Activated CD4-positive, alpha-beta T cell treated with anti-CD3 and anti-CD28 coated beads for 36 hours (primary cell): ENCODE measurements around the gene SMIM5. TPM values are rescaled to one million over a fixed set of nuclear protein-coding genes. Genes with fewer than 3 reads are reported as not detected.
"Not testable (repeated sequence)": the region's sequence is repeated elsewhere in the genome, so short reads cannot be mapped to it uniquely, and the experiment has no call there.

ENCODE experiments used
- ATAC-seq: fragments of 200-7000 bp; cut with Tn5 transposase; one replicate; pipeline ENCODE4 v1.10.0; 2021; ENCODE audit warnings: mild to moderate bottlenecking, moderate library complexity
- CTCF ChIA-PET: fragments of 350-600 bp; sonication (Branson Sonifier 250); formaldehyde crosslinking; loops from one replicate; lab custom pipeline; 2021; ENCODE audit warnings: antibody characterized with exemption; lab: Charles Lee
- POLR2A ChIA-PET: fragments of 350-600 bp; sonication (Branson Sonifier 250); formaldehyde crosslinking; loops from one replicate; lab custom pipeline; 2021; ENCODE audit warnings: antibody characterized with exemption, inconsistent platforms; lab: Charles Lee
- DNase-seq: peaks from one replicate; pipeline ENCODE4 v3.0.0-alpha.2; 2020
- H3K27ac Mint-ChIP-seq: one replicate; pipeline ENCODE4 v1.8.0; 2021; ENCODE audit warnings: mixed read lengths
- H3K27me3 Mint-ChIP-seq: one replicate; pipeline ENCODE4 v1.8.0; 2021; ENCODE audit warnings: mixed read lengths
- H3K36me3 Mint-ChIP-seq: one replicate; pipeline ENCODE4 v1.8.0; 2021; ENCODE audit warnings: low read depth, mixed read lengths
- H3K4me1 Mint-ChIP-seq: one replicate; pipeline ENCODE4 v1.8.0; 2021; ENCODE audit warnings: mixed read lengths
- H3K4me3 Mint-ChIP-seq: one replicate; pipeline ENCODE4 v1.8.0; 2021; ENCODE audit warnings: mild to moderate bottlenecking, moderate library complexity, mixed read lengths
- H3K9me3 Mint-ChIP-seq: one replicate; pipeline ENCODE4 v1.8.0; 2021; ENCODE audit warnings: low read depth, mixed read lengths
- intact Hi-C, 2 experiments: fragments of 100-400 bp; cut with DNase I in 1 of 2; cut with micrococcal nuclease in 1 of 2; formaldehyde crosslinking; loops; one replicate each; pipeline versions ENCODE4 v1.14.2 to v1.15.1; 2022 to 2024; cut with DNase I, micrococcal nuclease
- total RNA-seq, 2 experiments: library from RNA; stranded (reverse); gene quantifications; one replicate each; pipeline ENCODE4 v1.2.3, GENCODE V29; 2021

Gene SMIM5
- total RNA-seq, 2 experiments from 2014 or later: 0.12 to 0.14 TPM

GRCh38 chr17:75635610-75636202 is 2.5 kb downstream of the SMIM5 start:
- no peak for DNase-seq
- H3K9me3 Mint-ChIP-seq: no peaks in the 10 kb centered on the region
- ChIA-PET CTCF (interaction anchor here (10.5 kb wide), 1 partner anchor 112 kb away, joined by 242 read pairs; no protein-coding TSS in a partner anchor), POLR2A (no interaction called here)
- H3K27me3 Mint-ChIP-seq: no peaks in the 10 kb centered on the region
- no peak for ATAC-seq
- H3K4me1 Mint-ChIP-seq: peaks cover 5% of the 10 kb centered on the region
- H3K36me3 Mint-ChIP-seq: no peaks in the 10 kb centered on the region
- no peak overlapping the region for H3K27ac Mint-ChIP-seq
- intact Hi-C loops: no loop called here
- no peak overlapping the region for H3K4me3 Mint-ChIP-seq

- Mint-ChIP-seq H3K27ac (no peak overlapping the region), H3K4me3 (no peak overlapping the region), H3K4me1 (peaks cover 5% of the 10 kb centered on the region), H3K27me3 (no peaks in the 10 kb centered on the region), H3K36me3 (no peaks in the 10 kb centered on the region), H3K9me3 (no peaks in the 10 kb centered on the region)
- POLR2A ChIA-PET: no interaction called here
- intact Hi-C loops: no loop called here
- ATAC-seq: no peak
- no peak for DNase-seq
- CTCF ChIA-PET: interaction anchor here (0.7 to 10.5 kb wide), 5 partner anchors 9 to 111 kb away, joined by 3 to 242 read pairs (median 4); a partner anchor contains a TSS
Observed at GRCh38 chr17:75636381-75637142, 3.3 kb downstream of the SMIM5 start.

GRCh38 chr17:75637143-75637538 is 3.9 kb downstream of the SMIM5 start:
- ChIA-PET POLR2A (no interaction called here), CTCF (interaction anchor here (0.7 to 10.5 kb wide), 4 partner anchors 8 to 111 kb away, joined by 3 to 242 read pairs (median 6); a partner anchor contains a TSS)
- no peak for DNase-seq
- no peak overlapping the region for H3K4me3 Mint-ChIP-seq
- intact Hi-C loops: no loop called here
- ATAC-seq: no peak
- no peaks in the 10 kb centered on the region for H3K9me3 Mint-ChIP-seq
- H3K27ac Mint-ChIP-seq: no peak overlapping the region
- no peaks in the 10 kb centered on the region for H3K36me3 Mint-ChIP-seq
- H3K27me3 Mint-ChIP-seq: no peaks in the 10 kb centered on the region
- H3K4me1 Mint-ChIP-seq: peaks cover 5% of the 10 kb centered on the region

GRCh38 chr17:75637551-75637950 is 4.3 kb downstream of the SMIM5 start:
- Mint-ChIP-seq H3K4me3 (no peak overlapping the region), H3K4me1 (peaks cover 5% of the 10 kb centered on the region), H3K9me3 (no peaks in the 10 kb centered on the region), H3K27ac (no peak overlapping the region), H3K27me3 (no peaks in the 10 kb centered on the region), H3K36me3 (no peaks in the 10 kb centered on the region)
- intact Hi-C loops: no loop called here
- CTCF ChIA-PET: interaction anchor here (0.7 to 10.5 kb wide), 3 partner anchors 16 to 110 kb away, joined by 3 to 242 read pairs (median 8); no protein-coding TSS in a partner anchor
- ATAC-seq: no peak
- POLR2A ChIA-PET: no interaction called here
- DNase-seq: no peak

GRCh38 chr17:75638039-75638438 is 4.8 kb downstream of the SMIM5 start:
- ATAC-seq, H3K4me1 Mint-ChIP-seq, H3K9me3 Mint-ChIP-seq, H3K27me3 Mint-ChIP-seq, H3K4me3 Mint-ChIP-seq, DNase-seq, intact Hi-C loops, H3K36me3 Mint-ChIP-seq, H3K27ac Mint-ChIP-seq: not testable (repeated sequence)
- ChIA-PET POLR2A (interaction anchor here (0.7 kb wide), 1 partner anchor 103 kb away, joined by 4 read pairs; no protein-coding TSS in a partner anchor), CTCF (interaction anchor here (0.8 to 10.5 kb wide), 3 partner anchors 16 to 110 kb away, joined by 4 to 242 read pairs (median 8); no protein-coding TSS in a partner anchor)

GRCh38 chr17:75638893-75639292 is 5.7 kb downstream of the SMIM5 start:
- ChIA-PET CTCF (interaction anchor here (0.6 to 2.3 kb wide), 3 partner anchors 15 to 208 kb away, joined by 3 to 8 read pairs (median 3); no protein-coding TSS in a partner anchor), POLR2A (no interaction called here)
- ATAC-seq (no peak), DNase-seq (no peak)
- Mint-ChIP-seq H3K4me3 (no peak overlapping the region), H3K9me3 (no peaks in the 10 kb centered on the region), H3K27me3 (no peaks in the 10 kb centered on the region), H3K27ac (no peak overlapping the region), H3K4me1 (peaks cover 1% of the 10 kb centered on the region), H3K36me3 (peaks cover 2% of the 10 kb centered on the region)
- intact Hi-C loops: no loop called here

- H3K27me3 Mint-ChIP-seq: no peaks in the 10 kb centered on the region
- intact Hi-C loops: no loop called here
- ChIA-PET CTCF (interaction anchor here (0.6 kb wide), 1 partner anchor 109 kb away, joined by 3 read pairs; no protein-coding TSS in a partner anchor), POLR2A (no interaction called here)
- H3K9me3 Mint-ChIP-seq: no peaks in the 10 kb centered on the region
- DNase-seq: no peak
- no peak for ATAC-seq
- no peak overlapping the region for H3K27ac Mint-ChIP-seq
- H3K4me1 Mint-ChIP-seq: no peaks in the 10 kb centered on the region
- H3K4me3 Mint-ChIP-seq: no peak overlapping the region
- H3K36me3 Mint-ChIP-seq: peaks cover 2% of the 10 kb centered on the region
Observed at GRCh38 chr17:75639327-75639726, 6.1 kb downstream of the SMIM5 start.

GRCh38 chr17:75639771-75640555 is 6.7 kb downstream of the SMIM5 start:
- Mint-ChIP-seq H3K36me3 (peaks cover 2% of the 10 kb centered on the region), H3K4me1 (no peaks in the 10 kb centered on the region), H3K4me3 (no peak overlapping the region), H3K27me3 (no peaks in the 10 kb centered on the region), H3K27ac (no peak overlapping the region), H3K9me3 (no peaks in the 10 kb centered on the region)
- CTCF ChIA-PET: interaction anchor here (0.6 kb wide), 1 partner anchor 108 kb away, joined by 3 read pairs; no protein-coding TSS in a partner anchor
- ATAC-seq (no peak), DNase-seq (no peak)
- POLR2A ChIA-PET: no interaction called here
- intact Hi-C loops: no loop called here

GRCh38 chr17:75640556-75641119 is 7.4 kb downstream of the SMIM5 start:
- no peaks in the 10 kb centered on the region for H3K27me3 Mint-ChIP-seq
- no peaks in the 10 kb centered on the region for H3K4me1 Mint-ChIP-seq
- ChIA-PET CTCF (interaction anchor here (1.0 to 6.6 kb wide), 3 partner anchors 11 to 108 kb away, joined by 3 to 38 read pairs (median 11); no protein-coding TSS in a partner anchor), POLR2A (no interaction called here)
- H3K27ac Mint-ChIP-seq: no peak overlapping the region
- H3K36me3 Mint-ChIP-seq: peaks cover 2% of the 10 kb centered on the region
- ATAC-seq (no peak), DNase-seq (no peak)
- H3K9me3 Mint-ChIP-seq: no peaks in the 10 kb centered on the region
- intact Hi-C loops: no loop called here
- no peak overlapping the region for H3K4me3 Mint-ChIP-seq

- DNase-seq: no peak
- Mint-ChIP-seq H3K27ac (no peak overlapping the region), H3K9me3 (no peaks in the 10 kb centered on the region), H3K4me3 (no peak overlapping the region), H3K36me3 (peaks cover 2% of the 10 kb centered on the region), H3K4me1 (no peaks in the 10 kb centered on the region), H3K27me3 (no peaks in the 10 kb centered on the region)
- intact Hi-C loops: no loop called here
- ATAC-seq: no peak
- ChIA-PET POLR2A (no interaction called here), CTCF (interaction anchor here (0.6 to 6.6 kb wide), 6 partner anchors 8 to 107 kb away, joined by 3 to 38 read pairs (median 4); partner anchors contain the start of gene SMIM5)
Observed at GRCh38 chr17:75641343-75641742, 8.1 kb downstream of the SMIM5 start.
